COR-L47 (cell line): Measurements from ENCODE around the gene PPP2R5E.

Experiments used
- DNase-seq: peaks from one replicate; lab custom pipeline; 2025; lab: John Stamatoyannopoulos, UW

PPP2R5E gene

DNA sequence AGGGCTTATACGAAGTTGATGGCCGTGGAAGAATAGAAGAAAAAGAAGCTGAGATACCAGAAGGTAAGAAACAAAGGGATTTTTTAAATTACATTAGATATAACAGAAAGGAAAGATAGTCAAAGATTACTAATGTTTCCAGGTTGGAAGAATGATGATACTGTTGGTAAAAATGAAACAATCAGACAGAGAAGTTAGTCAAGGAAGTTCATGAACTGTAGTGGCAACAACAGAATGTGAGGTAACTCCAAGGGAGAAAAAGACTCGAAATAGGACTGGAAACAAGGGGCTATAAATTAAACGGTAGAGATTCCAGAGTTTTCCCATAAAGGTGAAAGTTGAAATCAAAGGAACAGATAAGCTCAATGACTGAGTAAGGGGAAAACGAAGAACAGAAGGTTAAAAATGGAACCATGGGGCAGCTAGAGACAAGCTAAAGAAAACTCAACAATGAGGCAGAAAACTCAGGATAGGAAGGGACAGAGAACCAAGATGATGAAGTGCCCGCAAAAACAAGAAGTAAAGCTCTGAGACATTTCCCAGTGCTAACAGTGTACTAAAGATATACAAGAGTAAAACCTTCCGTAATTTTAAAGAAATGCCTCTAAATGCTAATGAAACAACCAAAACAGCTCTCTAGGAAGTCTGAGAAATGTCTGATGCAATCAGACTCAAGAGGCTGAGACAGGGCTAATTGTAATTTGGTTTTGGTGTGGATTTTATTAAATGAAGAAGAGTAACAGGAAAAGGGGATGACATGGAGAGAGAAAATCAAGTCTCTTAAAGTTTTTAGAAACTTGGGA lies 70.0 kb downstream of the PPP2R5E start:
- no peak for DNase-seq

DNA sequence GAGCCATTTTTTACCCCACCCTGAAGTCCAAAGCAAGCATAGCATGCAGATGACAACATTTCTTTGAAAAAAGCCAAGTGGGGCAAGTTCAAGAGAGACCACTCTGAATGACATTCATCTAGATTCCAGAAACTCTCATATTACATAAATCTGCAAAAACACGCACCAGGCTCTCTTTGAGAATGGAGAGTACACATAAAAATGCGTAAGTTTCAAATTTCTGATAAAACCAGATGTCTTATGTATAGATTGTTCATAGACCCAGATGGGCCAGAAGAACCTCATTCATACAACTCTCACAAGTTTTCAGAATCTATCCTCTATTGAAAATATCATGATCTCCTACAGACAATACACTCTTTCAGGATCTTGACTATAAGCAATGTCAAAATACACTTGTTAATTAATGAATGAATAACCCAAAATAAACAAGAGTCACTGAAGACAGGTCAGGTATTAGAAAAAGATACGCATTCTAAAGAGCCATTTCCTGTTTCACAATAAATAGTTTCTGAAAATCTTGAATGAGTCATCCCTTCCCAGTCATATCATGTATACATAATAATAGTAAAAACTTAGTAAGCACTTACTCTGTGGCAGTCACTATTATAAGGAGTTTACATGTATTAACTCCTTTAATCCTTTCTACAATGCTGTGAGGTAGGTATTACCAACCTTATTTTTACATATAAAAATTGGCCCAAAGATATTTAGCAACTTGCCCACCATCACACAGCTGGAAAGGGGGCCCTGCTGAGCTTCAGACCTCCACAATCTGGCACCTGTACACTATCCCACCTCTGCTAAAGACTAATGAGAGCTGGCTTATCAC lies 72.0 kb downstream of the PPP2R5E start:
- DNase-seq = no peak

DNA sequence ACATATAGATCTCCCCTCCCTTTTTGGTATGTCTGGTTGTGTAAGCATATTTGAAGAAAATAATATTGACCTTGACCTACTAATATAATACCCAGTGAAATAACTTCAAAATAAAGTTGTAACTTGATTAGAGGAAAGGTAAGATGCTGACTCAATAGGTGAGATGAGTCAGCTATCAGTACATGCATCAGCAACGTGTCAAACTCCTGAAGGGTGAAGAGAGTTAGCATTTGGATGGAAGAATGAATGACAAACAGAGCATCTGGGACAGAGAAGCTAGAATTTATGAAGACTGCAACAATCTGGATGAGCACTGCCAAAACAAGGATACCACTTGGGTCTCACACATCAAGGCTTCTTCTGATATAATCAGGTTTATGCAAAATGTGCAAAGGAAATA lies 74.9 kb downstream of the PPP2R5E start:
- no peak for DNase-seq

DNA sequence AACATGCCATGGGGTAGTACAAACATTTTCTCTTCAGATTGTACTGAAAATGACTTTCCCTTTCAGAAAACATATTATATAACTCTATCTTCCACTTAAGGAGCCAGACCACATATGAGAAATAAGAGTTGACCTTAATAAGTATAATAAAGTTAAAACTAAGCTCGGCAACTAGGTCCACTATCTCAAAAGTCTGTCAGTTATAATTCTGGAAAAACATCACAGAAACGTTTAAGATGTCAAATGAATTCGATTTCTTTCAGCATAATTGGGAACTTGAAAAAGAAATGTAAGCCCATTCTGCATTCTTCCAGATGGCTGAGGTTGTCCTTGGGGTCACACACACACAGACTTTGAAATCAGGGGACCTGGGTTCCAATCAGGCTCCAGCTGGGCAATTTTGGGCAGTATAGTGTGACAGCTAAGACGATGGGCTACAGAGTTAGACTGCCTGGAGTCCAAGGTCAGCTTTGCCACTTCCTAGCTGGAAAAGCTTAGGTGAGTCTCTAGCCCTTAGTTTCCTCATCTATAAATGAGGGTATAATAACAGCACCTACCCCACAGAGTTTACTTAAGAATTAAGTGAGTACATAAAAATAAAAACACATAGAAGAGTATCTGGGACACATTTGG lies 75.6 kb downstream of the PPP2R5E start:
- no peak for DNase-seq

DNA sequence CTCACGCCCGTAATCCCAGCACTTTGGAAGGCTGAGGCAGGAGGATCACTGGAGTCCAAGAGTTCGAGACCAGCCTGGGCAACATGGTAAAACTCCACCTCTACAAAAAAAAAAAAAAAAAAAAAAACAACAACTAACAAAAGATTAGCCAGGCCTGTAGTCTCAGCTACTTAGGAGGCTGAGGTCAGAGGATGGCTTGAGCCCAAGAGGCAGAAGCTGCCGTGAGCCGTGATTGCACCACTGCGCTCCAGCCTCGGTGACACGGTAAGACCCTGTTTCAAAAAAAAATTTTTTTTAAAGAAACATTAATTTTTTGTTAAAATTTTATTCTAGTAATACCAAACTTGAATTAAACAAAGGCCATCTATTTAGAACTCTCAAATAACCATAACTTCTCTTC lies 77.8 kb downstream of the PPP2R5E start:
- DNase-seq = no peak

DNA sequence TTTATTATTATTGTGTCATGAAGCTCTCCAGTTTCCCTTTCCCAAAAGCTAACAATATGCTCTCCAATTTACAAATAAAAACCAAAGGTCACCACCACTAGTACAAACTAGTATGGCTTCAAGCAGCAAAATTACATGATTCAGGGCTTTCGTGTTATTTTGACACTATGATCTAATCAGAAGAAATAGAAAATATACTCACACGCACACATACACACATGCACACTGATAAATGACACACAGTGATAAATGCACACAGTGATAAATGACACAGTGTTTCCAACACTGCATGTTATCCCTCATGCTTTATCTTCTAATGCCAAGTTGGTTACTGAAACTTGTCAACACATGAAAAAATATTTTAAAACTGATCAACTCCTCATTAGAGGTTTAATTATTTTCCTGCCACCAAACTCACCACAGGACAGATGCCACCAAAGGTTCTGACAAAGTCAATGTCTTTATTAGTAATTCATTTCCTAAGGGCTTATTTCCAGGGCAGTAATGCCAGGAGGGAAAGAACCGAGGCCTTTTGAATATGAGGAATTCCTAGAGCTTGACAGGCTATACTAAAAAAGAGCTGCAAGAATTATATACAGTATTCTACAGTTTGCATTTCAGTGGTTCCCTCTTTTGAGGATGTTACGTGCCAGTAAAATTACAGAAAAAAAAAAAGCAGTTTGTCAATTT lies 82.4 kb downstream of the PPP2R5E start:
- DNase-seq = no peak

DNA sequence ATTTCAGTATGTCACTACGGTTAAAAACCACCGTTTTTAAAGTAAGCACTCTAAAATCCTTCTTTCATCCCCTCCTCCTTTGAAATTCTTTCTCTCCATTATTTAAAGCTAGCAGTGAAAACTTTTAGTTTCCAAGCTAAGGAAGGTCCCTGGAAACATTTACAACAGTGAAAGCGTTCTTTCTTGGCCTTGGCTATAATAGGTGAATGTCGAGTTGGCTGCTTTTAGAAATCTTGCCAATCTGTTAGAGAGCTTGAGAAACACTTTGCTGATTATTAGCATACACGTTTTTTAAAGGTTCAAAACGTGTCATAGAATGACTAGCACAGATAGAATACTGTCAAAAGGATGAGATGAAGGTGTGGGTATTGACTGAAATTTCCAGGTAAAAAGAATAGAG lies 83.4 kb downstream of the PPP2R5E start:
- DNase-seq = no peak

DNA sequence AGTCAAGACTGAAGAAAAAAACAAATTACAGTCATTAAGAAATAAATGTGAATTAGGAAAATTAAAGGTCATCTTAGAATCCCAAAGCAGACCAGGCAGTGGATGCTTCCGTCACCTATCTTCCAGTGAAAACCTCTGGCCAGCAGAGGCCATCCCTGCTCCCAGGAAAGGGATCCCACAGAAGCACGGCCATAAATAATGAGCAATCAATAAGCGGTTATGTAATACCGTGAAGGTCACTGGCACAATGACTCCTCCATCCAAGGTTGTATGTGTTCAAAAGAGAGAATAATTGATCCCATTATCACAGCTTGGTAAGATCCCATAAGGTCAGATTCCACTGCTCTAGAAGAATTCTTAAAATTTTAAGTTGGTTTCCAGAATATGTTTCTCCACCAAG lies 85.7 kb downstream of the PPP2R5E start:
- no peak for DNase-seq

DNA sequence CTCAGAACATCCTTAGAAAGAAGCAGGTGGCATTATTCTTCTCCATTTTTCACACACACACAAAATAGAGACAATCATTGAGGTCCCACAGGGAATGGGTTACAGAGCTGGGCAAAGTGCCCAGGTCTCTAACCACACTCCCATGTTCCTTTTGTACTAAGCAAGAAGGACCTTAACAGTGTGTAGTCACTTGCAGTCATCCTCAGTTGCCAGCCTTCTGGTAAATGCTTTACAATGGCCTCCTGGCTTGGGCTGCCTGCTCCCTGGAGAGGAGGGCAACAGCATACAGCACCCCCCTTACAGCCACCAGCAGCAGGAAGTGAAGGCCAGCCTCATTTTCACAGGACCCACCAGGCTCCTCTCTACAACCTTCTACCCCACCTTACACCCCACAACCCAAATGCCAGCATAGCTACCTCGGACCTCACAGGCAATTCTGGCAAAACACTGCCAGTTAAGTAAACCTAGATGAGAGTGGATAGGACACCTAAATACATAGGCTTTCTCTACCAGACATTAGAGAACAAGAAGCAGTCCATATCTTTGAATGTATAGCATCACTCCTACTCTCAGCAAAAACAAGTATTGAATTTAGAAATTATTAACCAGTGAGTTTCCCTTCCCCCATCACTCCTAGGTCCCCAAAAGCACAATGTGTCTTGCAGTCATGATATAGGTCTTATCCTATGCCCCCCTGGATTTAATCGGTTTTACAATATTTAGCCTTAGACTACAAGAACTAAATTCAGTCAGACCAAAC lies 88.1 kb downstream of the PPP2R5E start:
- peak; percentile 87 for DNase-seq

DNA sequence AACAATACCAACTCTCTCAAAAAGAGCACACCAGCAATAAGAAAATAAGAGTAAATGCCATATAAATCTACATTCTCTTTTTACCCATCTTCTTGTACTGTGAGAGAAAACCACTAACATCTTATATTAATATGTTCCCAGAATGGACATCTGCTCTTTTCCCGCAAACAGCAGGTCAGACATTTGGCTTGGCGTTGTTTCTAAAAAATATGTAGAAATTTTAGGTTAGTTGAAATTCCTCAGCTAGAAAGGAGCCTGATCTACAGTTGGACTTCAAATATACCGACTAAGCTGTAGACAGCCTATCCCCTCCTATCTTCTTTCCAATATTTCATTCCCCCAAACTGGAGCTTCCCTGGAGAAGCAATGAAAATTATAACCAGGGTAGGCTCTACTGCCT lies 88.7 kb downstream of the PPP2R5E start:
- no peak for DNase-seq

DNA sequence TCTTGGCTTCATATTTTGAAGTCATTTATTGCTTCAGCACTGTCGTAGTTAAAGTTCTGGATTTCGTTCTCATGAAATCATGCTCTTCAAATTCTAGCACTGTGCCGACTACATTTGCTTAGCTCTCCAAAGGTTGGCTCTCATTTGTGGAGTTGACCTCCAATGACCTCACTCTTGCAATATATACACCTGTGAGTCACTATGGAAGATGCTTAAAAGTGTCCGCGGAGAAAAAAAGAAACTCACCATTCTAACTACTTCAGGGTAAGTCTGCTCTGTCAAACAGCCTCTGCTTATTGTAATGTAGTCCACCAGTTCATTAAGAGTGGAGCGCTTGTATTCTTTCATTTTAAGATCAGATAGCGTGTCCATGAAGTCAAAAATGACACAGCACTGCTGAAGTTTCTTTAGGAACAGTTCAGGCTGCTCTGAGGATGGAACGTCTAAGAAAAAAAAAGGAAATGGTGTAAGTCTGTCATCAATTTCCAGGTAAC lies 89.7 kb downstream of the PPP2R5E start:
- DNase-seq = no peak

DNA sequence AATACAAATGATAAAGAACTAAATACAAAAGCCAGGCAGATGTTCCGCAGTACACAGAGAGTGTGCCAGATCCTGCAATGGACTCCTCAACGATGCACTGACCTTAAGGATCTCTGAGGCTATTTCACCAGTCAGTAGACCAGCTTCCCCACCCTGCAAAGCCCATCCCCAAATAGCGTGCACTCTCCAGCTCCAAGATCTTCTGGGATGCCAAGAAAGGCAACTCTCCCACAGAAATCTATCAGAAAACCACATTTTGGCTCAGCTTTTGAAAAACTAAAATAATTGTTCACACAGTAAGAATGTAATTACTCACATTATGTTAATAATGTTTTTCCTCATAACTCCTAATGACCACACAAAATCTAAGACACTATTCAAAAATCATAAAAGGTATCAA lies 90.4 kb downstream of the PPP2R5E start:
- no peak for DNase-seq

DNA sequence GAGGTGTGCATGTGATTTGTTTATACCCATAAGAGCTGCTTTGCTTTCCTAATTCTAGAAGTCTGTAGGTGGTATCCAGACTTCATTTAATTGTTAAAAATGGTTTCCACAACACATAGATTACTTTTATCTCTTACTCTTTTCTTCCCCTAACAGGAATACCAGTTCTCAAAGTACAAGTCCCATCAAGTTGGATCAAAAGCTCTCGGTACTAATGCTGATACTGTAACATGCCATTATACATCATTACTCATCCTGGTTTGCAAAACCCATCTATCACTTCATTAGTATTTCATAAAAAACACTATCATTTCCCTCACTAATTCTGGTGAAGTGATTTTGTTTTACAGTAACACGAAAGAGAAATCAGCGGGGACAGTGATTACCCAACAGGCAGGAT lies 94.3 kb downstream of the PPP2R5E start:
- no peak for DNase-seq

DNA sequence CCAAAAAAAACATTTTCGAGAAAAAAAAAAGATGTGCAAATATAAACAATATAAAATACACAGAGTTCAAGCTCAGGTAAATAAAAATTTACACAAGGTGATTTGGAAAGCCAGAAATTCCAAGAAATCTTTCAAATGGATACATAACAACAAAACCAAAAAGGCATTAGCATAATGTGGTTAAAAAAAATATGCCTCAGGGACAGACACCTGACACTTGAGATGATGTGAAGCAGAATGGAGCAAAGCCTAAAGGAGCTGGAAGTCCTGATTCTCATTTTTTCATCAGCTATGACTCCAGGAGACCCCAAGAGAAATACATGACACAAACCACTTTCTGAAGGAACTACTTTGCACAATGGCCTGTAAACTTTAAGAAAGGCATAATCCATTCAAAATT lies 98.6 kb downstream of the PPP2R5E start:
- DNase-seq = no peak

DNA sequence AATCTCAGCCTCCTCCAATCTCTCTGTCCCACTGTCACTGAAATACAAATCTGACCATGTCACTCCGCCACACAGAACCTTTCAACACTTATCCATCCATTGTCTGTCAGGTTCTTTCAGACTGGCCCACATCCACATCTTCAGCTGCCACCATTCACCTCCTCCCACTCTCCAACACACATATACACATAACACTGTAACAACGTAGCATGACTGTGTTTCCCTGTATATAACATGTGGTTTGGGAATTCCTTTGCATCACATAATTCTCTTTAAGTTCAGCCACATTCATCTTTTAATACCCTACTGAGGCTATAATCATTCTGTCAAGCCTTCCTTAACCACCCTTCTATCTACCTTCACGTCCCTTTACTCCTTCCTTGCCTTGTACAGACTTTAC lies 99.2 kb downstream of the PPP2R5E start:
- DNase-seq = no peak

DNA sequence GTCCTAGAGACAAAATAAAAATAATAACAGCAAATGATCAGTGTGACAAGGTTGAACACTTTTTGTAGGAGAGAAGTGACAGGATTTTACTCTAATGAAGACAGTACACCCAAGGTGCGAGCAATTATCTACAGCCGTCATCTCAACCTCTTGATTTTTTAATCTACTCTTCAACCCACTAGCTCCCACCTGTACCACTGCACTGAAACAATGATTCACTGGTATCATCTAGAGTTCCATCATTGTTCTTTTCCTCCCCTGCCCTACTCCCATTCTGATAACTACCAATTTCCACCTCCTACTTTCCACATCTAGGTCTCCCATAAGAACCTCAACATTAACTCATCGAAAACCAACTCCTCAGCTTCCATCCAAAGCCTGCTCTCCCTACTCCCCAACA lies 99.8 kb downstream of the PPP2R5E start:
- no peak for DNase-seq

DNA sequence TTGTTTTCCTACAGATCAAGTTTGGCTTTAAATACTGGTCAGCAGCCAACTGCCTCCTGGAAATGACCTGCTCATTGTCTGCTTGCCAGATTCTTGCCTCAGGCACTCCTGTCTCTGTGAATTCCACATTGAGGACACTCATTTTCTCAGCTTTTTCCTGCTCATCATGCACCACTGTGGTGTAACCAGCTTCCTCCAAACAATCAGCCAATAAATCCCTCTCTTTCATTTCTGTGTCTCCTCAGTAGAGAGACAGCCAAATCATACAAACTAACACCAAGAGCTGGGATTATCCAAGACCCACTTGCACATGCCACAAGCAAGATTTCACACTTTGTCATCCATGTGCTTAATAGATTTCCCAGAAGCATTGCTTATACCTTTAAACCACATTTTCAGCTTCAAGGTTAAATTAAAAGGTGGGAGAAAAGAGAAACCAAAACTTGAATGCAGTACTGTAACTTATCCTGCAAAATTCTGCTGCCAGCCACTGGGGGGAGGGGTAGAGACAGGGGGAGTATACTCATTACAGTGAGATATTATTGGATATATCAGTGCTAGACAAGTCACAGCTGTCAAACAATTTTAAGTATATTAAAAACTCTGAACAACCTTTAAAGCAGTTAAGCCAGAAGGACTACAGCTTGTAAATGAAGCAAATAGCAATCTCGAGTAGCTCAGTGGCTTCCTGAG lies 105.0 kb downstream of the PPP2R5E start:
- peak; percentile 69 for DNase-seq

DNA sequence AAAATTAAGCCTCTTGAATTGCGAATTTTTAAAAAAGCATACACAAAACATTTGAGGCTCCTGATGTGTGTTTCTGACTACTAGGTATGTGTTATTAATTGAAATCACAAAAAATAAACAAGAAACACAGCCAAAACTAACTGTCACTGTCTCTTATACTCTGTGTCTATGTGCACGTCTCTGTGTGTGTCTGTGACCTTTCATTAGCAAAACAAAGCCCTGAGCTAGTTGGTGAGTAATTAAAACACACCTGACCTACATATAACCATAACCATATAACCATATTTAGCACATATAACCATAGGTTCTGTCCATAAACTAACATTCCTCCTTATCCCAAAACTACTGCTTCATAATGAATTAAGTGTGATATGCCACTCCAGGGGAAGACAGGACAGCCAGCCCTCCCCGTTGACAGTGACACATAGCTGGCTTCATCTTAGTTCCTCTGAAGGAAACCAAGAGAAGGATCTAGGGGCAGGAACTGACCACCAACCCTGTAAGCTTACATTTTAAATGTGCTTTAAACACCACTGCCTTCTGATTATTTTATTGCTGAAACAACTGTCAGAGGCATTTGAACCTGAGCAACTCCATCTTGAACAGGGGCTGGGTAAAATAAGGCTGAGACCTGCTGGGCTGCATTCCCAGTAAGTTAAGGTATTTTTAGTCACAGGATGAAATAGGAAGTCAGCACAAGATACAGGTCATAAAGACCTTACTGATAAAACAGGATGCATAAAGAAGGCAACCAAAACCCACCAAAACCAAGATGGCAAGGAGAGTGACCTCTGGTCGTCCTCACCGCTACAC lies 106.7 kb downstream of the PPP2R5E start:
- DNase-seq = no peak

DNA sequence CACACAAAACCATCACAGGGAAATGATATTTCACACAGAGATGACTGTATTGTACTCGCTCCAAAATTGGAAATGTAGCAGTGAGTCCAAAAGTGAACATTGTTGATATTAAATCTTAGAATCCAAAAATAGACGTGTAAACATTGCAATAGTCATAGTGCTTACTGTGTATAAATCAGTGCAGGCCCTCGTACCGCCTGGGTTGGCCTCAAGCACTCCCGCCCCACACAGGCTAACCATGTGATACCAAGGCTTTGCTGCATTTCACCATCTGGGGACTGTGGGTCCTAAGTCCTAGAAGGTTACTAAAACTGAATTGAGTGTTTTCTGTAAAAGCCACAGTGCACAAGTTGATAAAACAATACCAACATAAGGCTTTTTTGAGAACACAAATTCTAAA lies 107.3 kb downstream of the PPP2R5E start:
- DNase-seq = no peak

DNA sequence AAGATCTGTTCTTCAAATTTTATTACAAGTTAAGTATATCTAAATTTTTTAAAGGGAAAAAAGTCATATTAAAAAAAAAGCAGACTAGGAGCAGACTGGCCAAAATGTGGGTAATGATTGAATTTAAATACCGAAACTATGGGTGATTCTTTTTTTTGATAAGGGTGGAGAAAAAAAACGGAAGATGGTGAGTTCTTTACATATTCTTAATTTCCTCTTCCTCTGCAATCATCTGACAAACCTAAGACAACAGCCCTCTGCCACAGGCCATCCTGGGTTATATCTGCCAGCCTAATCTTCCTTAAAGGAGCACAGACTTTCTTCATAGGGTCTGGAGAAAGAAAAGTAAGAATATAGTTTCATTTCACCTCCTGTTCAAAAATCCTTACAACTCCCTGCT lies 108.0 kb downstream of the PPP2R5E start:
- DNase-seq = no peak
